Esophagus mucosa (tissue), 1 donor: ENCODE measurements around the gene FGFR2. TPM values are rescaled to one million over a fixed set of nuclear protein-coding genes. Genes with fewer than 3 reads are reported as not detected.
"Not testable (repeated sequence)": the region's sequence is repeated elsewhere in the genome, so short reads cannot be mapped to it uniquely, and the experiment has no call there.

ENCODE experiments used
- ATAC-seq: fragments of 200-7000 bp; cut with Tn5 transposase; one replicate; pipeline ENCODE4 v1.9.1; 2020
- total RNA-seq: library from RNA; stranded (reverse); gene quantifications from one replicate; pipeline ENCODE4 v1.2.4, GENCODE V29; 2023
- donor health status: DM: yes; HTN: yes; CAD: no.

Gene FGFR2
- total RNA-seq, 1 donor from 2014 or later = 27.4 TPM

DNA sequence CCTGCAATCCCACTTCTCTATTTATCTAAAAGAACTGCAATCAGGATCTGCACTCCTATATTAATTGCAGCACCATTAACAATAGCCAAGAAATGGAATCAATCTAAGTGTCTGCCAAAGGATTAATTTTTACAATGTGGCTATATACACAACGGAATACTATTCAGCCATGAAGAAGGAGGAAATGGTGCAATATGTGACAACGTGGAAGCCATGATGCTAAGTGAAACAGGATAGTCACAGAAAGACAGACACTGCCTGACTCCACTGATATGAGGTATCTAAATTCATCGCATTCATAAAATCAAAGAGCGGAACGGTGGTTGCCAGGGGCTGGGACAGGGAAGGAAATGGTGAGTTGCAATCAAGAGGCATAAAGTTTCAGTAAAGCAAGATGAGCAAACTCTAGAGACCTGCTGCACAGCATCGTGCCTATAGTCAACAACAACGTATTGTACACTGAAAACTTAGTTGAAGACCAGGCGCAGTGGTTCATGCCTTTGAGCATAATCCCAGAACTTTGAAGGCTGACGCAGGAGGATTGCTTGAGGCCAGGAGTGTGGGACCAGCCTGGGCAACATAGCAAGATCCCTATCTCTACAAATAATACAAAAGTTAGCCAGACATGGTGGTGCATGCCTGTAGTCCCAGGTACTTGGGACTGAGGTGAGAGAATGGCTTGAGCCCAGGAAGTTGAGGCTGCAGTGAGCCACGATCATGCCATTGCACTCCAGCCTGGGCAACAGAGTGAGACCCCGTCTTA, 76.3 kb downstream of the FGFR2 start:
- no peak for ATAC-seq

DNA sequence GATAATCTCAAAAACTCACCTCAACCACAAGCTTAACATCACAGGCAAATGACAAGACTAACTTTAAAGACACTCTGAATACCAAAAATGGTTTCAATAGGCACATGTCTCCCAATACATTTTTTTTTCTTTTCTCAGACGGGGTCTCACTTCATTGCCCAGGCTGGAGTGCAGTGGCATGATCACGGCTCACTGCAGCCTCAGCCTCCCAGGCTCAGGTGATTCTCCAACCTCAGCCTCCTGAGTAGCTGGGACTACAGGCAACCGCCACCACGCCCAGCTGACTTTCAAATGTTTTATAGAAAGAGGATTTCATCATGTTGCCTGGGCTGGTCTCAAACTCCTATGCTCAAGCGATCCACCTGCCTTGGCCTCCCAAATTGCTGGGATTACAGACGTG, 77.7 kb downstream of the FGFR2 start:
- ATAC-seq = not testable (repeated sequence)

DNA sequence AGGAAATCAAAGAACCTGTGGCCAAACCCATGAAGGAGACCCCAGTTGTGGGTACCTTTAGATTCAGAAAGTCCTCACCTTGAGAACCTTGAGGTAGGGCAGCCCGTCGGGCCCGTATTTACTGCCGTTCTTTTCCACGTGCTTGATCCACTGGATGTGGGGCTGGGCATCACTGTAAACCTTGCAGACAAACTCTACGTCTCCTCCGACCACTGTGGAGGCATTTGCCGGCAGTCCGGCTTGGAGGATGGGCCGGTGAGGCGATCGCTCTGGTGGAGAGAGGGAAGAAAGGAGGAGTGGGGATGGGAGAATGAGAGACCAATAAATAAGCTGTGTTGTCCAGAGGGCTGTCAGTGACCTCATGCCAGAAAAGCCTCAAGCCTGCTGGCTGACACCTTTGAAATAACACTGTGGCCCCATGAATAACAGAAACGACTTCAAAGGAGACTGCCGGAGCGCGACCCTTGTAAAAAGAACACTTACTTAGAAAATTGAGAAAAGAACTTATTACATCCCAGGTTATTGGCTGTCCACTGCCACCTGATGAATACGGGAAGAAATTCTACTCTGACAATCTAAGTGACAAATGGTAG, 78.2 kb downstream of the FGFR2 start:
- no peak for ATAC-seq

DNA sequence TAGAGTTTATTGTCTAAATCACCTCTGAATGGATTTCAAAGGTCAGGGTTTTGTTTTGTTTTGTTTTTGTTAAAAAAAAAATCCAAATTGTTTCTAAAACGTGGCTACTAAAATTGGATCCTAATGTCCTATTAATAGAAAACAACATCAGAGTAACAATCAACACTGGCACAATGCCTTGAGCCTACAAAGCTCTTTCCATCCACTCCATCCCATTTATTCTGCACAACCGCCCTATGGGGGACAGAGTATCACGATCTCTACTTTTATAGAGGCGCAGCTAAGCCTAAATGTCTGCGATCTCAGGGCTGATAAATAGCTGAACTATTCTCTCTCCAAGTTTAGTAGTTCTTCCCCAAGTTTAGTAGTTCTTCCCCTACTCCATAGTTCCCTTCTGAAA, 78.8 kb downstream of the FGFR2 start:
- no peak for ATAC-seq

DNA sequence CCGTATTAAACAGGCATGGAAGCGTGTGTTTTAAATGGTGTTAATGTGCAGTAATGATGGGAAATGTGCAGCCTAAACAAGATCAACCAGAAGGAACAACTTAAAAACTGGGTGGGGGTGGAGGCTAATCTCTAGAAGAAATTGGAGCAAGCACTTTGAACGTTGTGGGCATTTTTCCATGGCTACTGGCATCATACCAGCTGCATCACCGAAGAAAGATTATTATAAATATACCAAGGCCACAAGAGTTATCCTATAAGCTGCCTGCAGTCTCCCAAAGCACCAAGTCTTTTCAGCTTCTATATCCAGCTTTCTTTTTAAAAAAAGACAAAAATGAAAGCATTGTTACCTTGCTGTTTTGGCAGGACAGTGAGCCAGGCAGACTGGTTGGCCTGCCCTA, 79.9 kb downstream of the FGFR2 start:
- no peak for ATAC-seq

DNA sequence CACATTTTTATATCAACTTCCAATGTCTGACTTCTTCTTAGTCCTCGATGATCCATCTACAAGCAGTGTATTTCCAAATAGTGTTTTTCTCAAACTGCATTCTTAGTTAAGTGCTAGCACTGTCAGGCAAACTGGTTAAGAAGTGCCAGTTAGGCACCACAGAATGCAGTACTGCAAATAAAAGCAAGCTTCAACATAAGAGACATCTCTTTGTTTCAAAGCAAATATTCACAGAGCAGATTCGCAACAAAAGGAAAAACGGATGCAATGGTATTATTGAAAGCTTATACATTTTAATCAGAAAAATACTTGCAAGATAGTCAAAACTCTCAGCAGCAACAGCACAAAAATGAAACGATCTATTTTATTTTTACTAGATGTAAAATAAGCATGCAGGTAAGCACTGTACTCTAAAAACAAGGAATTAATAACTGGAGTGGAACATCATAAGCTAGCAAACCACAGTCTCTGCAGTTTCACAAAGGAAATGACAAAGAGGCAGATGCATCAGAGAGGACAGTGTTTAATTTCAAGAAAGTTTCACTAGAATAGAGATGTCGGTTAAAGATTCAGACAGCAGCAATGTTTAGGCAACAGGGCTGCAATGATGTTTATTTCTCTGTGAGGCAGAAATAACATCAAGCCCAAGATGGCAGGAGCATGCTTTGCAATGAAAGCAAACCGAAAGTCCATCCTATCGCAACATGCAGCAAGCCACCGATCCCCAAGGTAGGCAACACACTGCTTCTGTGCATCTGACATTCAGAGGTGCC, 82.0 kb downstream of the FGFR2 start:
- ATAC-seq = no peak

DNA sequence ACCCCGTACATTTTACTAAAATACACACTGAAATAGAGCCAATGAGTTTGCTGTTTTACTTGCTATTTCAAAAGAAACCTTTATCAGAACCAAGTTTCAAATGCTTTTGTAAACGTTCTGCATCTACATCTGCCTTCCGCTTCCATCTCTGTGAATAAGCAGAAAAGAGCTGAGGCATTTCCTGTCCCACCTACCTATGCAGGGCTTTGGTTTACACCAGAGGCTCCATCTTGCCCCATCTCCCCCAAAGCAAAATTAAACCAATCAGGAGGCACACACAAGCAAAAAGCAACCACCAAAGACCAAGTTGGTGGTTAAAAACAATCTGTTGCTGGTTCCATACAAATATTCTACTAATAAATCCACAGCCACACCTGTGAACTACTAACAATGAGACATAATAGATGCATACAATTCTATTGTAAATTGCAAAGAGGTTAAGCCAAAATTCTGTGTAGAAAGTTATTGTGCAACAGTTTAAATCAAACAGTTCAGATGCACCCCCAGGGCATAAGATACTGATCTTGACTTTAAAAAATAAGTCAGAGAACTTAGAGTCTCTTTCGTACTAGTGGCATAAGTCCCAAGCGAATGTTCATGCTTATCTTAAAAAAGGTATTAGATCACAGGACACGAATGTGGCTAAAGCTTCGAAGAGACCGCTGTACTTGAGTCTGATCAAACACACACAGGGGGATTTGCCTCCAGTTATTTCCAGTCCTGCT, 83.9 kb downstream of the FGFR2 start:
- no peak for ATAC-seq

DNA sequence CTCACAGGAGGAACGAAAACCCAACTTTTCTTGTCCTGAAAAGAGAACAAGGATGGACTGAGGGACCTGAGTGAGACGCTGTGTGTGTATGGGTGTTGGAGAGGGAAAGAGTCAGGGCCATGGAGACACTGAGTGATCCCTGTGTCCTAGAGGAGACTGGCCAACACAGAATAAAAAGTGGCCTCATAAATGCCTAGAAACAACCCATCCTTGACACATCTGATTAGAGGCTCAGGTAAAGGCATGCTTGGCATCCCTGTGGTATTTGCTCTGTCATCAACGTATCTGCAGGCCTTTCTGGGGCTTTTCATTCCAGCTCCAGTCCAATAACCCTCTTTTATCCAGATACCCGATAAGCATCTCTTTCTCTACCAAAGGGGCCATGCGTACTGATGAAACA, 86.3 kb downstream of the FGFR2 start:
- no peak for ATAC-seq

DNA sequence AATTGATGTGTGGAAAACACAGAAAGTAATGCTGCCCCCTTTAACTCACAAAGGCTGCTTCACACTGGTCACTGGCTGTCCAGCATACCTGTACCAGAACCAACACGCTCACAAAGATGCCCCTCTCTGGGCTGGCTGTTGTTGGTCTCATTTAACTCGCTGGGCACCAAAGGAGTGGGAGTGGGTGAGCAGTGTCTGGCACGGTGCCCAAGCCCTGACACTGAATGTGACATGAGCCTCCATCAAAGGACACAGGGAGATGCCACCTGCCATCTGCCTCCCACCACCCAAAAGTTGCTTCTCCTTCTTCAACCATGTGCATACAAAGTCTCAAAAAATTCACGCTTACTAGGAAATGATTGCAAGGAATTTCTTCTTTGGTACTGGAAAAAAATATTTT, 86.8 kb downstream of the FGFR2 start:
- no peak for ATAC-seq

DNA sequence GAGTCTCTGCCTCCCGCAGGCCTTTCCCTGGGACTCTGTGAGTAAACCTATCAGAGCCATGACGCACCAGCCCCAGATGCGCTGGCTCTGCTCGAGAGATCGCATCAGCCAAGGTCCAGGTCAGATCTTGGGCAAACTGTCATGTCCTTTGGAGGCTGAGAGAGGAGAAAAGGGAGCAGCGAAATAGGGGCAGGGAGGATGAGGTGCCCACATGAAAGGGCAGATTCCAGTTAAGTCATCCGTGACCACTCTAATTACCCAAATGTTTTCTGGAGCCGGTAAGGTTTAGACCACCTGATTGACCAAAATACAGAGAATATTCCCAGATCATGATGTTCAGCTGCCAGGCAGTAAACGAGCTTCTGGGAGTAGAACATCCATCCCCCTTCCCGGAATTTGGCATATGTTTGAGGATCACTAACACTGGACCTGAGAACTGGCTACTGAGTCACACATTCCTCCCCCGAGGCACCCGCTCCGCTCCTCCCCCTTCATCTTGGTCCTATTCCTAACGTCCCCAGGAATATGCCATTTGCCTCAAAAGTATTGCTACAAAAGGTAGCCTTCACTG, 88.0 kb downstream of the FGFR2 start:
- ATAC-seq = no peak

DNA sequence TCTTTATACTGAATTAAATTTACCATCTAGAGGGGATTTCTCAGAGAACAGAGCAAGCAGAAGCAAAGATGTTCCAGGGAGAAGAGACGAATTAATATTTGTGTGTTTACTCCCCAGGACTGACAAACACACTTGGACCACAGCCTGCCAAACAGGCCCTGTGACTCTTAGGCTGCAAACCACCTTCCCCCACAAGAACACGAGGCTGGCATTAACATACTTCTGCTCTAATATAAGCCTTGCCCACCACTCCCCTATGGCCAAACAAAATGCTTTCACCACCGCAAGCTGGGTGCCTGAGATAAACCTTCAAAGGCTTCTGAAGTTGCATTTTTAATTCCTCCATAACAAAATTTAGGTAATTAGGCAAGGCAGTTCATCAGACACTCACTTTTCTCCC, 88.4 kb downstream of the FGFR2 start:
- ATAC-seq = no peak

DNA sequence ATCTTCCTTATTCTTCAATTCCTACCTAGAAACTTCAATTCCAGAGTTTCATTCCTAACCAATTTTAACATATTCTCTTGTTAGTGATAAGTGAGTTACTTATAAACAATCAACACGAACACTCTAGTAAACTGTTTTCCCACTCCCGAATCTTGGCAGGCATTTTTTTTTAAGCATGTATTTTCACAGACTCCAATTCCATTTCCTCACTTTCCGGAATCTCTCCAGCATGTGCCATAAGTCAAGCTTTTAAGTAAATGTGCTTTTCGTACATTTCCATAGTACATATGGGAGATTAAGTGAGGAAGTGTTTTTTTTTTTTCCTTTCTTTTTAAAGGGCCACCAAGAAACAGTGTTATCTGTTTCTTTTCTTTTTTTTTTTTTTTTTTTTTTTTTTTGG, 89.1 kb downstream of the FGFR2 start:
- no peak for ATAC-seq

DNA sequence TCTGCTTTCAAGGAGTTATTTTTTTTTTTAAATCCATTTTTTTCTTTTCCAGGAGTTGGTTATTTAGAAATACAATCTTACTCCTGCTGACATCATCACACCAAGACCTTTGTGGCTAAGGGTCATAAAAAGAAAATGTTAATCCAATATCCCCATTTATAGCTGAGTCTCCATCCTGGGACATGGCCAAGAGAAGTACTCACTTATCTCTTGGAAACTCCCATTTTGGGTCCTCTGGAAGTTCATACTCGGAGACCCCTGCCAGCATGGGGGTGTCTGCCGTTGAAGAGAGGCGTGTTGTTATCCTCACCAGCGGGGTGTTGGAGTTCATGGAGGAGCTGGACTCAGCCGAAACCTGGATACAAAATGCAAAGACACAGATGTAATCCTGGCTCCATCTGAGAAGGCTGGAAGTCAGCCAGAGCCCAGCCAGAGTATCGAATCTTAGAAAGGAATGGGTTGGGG, 94.6 kb downstream of the FGFR2 start:
- ATAC-seq = no peak

DNA sequence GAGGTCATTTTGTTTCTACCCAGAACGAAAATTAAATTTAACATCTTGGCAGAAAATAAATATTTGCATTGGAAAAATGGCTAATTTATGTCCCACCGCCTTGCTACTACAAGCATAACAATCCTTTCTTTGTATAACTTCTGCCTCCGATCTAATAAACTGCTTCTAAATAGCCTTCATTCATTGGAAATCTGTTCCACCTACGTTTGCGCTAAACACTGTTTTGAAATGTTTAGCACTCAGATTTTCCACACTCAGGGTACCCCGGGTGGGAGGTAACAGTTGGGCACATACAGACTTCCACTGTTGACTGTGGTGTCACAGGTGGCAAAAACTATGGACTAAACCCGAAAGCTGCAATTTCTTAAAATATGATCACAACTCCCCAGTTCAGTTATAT, 96.4 kb downstream of the FGFR2 start:
- ATAC-seq = no peak

DNA sequence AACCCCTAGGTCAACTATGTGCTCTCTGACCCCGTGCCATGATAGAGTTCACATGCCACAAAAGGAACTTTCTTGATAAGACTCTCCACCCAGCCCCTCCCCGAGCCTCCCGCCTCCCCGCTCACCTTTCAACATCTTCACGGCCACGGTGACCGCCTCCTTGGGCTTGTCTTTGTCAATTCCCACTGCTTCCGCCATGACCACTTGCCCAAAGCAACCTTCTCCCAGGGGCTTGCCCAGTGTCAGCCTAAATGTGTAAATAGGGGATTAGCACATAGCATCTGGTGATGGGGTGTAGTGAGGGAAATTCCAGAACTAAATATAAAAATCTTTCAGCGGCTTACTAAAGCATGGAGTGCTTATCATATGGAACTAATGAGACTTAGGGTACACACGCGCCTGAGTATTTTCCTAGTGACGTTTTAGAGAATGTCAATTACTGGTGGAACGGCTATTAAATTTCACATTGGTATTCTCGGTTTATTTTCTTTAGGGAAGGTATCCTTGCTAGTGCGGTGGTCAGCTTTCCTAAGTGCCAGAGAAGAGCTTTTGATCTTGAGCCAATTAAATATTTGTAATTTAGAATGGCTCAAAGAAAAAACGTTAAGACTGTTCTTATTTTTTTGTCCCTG, 97.4 kb downstream of the FGFR2 start:
- no peak for ATAC-seq

DNA sequence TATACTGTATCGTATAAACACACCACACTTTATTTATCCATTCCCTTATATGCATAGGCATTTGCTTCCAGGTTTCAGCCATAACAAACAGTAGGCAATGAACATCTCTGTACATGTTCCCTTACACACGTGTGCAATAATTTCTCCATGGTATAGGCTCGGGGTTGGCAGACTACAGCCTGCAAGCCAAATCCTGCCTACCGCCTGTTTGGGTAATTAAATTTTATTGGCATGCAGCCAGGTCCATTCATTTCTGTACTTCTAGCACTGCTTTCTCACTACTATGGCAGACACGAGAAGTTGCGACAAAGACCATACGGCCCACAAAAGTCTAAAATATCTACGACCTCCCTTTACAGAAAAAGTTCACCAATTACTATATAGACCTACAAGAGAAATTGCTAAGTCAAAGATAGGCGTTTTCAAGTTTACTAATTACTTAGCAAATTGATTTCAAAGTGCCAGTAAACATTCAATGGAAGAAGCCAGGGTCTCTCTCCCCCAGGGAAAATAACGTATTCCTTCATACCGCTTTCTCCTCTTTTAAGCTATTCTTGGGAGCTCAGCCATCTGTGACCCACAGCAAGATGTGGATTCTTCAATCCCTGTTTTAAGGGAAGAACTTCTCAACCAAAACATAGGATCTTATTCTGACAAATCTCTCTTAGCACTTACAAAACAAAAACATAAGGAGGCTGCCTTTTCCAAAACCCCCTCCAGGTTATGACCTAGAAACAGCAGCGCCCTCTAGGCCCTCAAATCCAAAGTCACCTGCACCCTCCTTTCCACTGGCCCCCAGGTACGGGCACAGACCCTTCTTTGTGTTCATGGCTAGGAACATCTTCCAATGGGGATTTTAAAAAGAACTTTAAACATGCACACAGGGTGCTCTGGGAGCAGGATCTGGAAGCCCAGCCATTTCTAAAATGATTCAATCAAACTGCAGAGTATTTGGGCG, 100.5 kb downstream of the FGFR2 start:
- ATAC-seq = peak; percentile 92

DNA sequence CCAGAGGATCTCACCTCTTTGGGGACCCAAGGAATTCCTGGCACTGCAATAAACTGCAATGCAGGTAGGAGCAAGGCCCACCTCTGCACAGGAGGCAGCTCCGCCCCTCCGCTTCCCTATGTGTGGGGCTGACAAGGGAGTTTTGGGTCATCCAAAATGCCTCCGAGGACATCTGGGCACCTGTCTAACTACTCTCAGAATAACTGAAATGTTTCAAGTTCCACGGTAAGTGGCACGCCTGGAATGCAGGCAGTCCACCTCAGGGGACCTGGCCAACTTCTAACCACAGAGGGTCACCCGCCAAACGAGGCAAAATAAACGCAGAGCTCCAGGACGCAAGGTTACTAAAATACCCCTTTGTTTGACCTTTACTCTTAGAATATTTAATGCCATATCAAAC, 102.5 kb downstream of the FGFR2 start:
- ATAC-seq = no peak

DNA sequence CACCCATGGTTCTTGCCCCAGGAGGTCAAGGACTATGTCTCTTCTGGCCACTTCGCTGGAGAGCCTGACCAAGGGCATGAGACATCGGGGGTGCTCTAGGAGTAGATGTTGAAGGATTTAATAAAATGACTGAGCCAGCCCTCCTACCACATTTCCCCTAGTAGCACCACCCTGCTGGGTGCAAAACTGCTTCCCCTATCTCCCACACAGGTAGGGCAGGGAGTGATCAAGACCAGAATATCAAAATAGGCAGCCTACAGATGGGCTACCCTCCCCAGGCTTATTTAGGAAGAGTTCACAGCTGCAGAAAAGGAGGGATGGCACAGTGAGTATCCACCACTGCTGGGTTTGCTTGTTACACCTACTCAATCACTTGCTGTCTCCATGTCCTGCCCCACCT, 103.9 kb downstream of the FGFR2 start:
- no peak for ATAC-seq

DNA sequence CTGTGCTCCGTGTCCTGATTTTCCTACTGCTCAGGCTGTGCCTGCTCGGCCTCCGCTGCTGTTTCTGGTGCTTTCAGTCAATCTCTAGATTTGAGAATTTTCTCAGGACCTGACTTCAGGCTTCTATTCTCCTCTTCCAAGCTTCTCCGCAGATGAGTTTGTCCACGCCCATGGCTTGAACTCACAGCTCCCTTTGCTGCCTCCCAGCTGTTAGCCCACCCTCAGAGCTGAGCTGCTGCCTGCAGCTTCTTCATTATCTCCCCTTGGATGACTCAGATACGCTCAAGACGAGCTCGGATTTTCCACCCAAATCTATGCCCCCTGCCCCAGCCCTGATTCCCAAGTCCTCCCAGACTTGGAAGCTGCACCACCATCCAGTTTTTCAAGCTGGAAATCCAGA, 104.7 kb downstream of the FGFR2 start:
- no peak for ATAC-seq

DNA sequence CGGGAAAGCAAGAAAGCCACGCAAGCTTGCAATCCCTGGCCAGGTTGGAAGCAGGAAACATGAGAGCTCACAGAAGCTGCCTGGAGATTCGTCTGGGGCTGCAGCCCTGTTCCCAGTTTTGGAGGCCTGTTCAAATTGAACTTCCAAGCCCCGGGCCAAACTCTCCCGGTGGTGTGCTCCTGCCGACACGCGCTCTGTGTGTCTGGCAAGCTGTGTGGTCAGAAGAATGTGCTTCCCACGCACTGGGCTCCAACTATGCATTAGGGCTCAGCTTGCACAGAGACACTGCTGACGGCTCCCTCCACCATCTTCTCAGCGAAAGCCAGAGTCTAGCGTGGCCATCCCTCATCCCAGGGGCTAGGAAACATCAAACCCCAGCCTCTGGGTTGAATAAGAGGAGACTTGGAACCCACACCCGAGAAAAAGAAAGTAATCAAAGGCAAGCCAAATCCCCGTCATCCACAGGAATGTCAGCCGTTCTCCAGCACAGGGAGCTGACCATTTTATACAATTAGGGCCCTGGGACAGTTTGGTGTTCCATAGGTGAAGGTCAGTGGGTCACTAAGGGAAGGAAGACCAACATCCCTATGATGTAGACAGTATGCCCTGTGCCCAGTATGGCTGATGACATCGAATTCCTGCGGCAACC, 107.2 kb downstream of the FGFR2 start:
- ATAC-seq = no peak
